ENCODE data around the gene RSBN1. TPM values are rescaled to one million over a fixed set of nuclear protein-coding genes. Genes with fewer than 3 reads are reported as not detected.

The RSBN1 gene
- total RNA-seq, 4 donors from 2014 or later, result 20.2 to 25.4 (median 22.6) TPM

DNA sequence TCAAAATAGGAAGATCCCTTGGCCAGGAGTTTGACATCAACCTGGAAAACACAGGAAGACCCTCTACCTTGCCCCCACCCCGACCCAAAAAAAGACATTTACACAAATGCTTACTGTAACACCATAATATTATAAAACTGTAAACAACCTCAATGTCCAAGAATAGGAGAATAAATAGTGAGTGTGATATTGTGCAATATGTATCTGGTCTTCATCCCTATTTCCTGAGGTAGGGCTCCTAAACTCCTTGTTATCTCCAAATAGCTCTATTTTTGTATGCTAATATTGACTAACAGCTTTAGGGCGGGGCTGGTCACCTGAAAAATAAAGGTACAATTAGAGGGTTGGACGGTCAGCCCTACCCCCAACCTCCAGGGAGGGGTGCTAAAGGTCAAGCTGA is 23.5 kb downstream of the RSBN1 start:
- Histone ChIP-seq H3K27ac (no peak overlapping the region), H3K9me3 (no peaks in the 10 kb centered on the region), H3K4me1 (peaks cover 2 to 66% (median 4%) of the 10 kb centered on the region in 3 donors), H3K4me3 (no peak overlapping the region), H3K27me3 (no peaks in the 10 kb centered on the region), H3K36me3 (peaks cover 0 to 5% of the 10 kb centered on the region in 2 donors)
- WGBS, 2 donors (ENCODE audit: low coverage in 1 of 2), result 80 to 89% methylated on average over 2 to 3 of the region's 3 CpGs
- no peak for ATAC-seq
- no peak for TF ChIP-seq POLR2A (IDR thresholded peaks at IDR 0.05)
- no peak for TF ChIP-seq EP300 (IDR thresholded peaks at IDR 0.05)
- TF ChIP-seq, protein P1, sequence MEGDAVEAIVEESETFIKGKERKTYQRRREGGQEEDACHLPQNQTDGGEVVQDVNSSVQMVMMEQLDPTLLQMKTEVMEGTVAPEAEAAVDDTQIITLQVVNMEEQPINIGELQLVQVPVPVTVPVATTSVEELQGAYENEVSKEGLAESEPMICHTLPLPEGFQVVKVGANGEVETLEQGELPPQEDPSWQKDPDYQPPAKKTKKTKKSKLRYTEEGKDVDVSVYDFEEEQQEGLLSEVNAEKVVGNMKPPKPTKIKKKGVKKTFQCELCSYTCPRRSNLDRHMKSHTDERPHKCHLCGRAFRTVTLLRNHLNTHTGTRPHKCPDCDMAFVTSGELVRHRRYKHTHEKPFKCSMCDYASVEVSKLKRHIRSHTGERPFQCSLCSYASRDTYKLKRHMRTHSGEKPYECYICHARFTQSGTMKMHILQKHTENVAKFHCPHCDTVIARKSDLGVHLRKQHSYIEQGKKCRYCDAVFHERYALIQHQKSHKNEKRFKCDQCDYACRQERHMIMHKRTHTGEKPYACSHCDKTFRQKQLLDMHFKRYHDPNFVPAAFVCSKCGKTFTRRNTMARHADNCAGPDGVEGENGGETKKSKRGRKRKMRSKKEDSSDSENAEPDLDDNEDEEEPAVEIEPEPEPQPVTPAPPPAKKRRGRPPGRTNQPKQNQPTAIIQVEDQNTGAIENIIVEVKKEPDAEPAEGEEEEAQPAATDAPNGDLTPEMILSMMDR (IDR thresholded peaks at IDR 0.05), result no peak
- TF ChIP-seq POLR2AphosphoS5 (IDR thresholded peaks at IDR 0.05), result no peak

DNA sequence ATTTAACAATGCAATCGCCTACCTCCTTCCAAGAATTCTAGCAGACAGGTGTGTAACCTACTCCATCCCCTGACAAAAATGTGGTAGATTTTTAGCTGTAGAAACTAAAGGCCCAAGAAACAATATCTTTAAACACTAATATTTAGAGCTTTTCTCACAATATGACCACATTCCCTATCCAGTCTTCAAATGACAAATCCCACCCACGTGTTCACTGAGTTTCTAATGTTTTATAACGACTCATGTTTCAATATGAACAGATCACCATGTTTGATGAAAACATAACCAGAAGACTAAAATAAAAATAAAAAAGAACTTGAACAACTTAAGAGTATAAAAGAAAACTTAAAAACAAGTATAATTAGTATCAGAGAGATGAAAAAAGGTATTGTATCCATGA is 24.6 kb downstream of the RSBN1 start:
- WGBS, 2 donors (ENCODE audit: low coverage in 1 of 2), result 84 to 86% methylated on average over 3 of the region's 3 CpGs
- H3K4me1 ChIP-seq, result peaks cover 7 to 66% (median 12%) of the 10 kb centered on the region in 3 donors
- no peak overlapping the region for H3K27ac ChIP-seq
- no peak overlapping the region for H3K4me3 ChIP-seq
- H3K36me3 ChIP-seq, result peaks cover 0 to 5% of the 10 kb centered on the region in 2 donors
- H3K27me3 ChIP-seq, result no peaks in the 10 kb centered on the region
- TF ChIP-seq POLR2A (IDR thresholded peaks at IDR 0.05) (no peak), POLR2AphosphoS5 (IDR thresholded peaks at IDR 0.05) (no peak), EP300 (IDR thresholded peaks at IDR 0.05) (no peak)
- TF ChIP-seq, protein P1 (IDR thresholded peaks at IDR 0.05), result no peak
- ATAC-seq, result no peak
- H3K9me3 ChIP-seq, result no peaks in the 10 kb centered on the region

DNA sequence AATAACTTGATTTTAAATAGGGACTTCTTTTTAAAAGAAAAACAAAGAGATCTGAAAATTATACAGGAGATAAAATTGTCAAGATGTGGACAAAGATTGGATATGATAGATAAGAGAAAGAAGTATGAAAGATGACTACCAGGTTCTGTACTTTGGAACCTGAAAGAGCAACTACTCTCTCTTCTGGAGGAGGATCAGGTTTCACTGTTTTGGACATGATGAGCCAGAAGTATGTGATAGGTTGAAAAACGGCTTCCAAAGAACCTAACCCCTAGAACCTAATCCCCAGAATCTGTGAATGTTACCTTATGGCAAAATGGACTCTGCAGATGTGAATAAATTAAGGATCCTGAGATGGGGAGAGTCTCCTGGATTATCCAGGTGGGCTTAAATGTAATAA is 26.2 kb downstream of the RSBN1 start:
- H3K27me3 ChIP-seq, result no peaks in the 10 kb centered on the region
- WGBS, 2 donors (ENCODE audit: low coverage in 1 of 2), result 29 to 55% methylated on average over 1 of the region's 1 CpG
- H3K36me3 ChIP-seq, result peaks cover 0 to 5% of the 10 kb centered on the region in 2 donors
- H3K27ac ChIP-seq, result no peak overlapping the region
- H3K4me3 ChIP-seq, result no peak overlapping the region
- no peak for TF ChIP-seq POLR2A (IDR thresholded peaks at IDR 0.05)
- ATAC-seq, result no peak
- H3K4me1 ChIP-seq, result peaks cover 12 to 68% (median 15%) of the 10 kb centered on the region in 3 donors
- no peaks in the 10 kb centered on the region for H3K9me3 ChIP-seq

DNA sequence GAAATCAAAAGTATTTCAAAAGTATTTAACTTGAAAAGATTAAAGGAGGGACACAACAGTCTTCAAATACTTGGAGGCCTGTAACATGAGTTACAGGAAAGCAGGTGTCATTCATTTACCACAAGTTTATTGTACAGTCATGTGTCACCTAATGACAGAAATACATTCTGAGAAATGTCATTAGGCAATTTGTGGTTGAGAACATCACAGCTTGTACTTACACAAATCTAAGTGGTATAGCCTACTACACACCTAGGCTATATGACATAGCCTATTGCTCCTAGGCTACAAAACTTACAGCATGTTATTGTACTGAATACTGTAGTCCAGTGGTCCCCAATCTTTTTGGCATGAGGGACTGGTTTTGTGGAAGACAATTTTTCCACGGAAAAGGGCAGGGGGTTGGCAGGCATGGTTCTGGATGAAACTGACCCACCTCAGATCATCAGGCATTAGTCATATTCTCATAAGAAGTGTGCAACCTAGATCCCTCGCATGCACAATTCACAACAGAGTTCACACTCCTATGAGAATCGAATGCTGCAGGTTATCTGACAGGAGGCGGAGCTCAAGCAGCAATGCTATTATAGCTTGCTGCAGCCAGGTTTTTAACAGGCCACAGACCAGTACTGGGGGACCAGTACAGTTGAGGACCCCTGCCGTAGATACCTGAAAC is 28.0 kb downstream of the RSBN1 start:
- Histone ChIP-seq H3K36me3 (peaks cover 0 to 3% of the 10 kb centered on the region in 2 donors), H3K4me3 (no peak overlapping the region), H3K27me3 (no peaks in the 10 kb centered on the region), H3K27ac (no peak overlapping the region), H3K4me1 (peaks cover 12 to 83% (median 20%) of the 10 kb centered on the region in 3 donors), H3K9me3 (no peaks in the 10 kb centered on the region)
- 77 to 92% methylated on average over 2 to 5 of the region's 5 CpGs for WGBS, 2 donors (ENCODE audit: low coverage in 1 of 2)
- no peak for ATAC-seq
- TF ChIP-seq POLR2AphosphoS5 (IDR thresholded peaks at IDR 0.05), result no peak
- TF ChIP-seq, protein P1 (IDR thresholded peaks at IDR 0.05), result no peak
- TF ChIP-seq EP300 (IDR thresholded peaks at IDR 0.05), result no peak
- no peak for TF ChIP-seq POLR2A (IDR thresholded peaks at IDR 0.05)

DNA sequence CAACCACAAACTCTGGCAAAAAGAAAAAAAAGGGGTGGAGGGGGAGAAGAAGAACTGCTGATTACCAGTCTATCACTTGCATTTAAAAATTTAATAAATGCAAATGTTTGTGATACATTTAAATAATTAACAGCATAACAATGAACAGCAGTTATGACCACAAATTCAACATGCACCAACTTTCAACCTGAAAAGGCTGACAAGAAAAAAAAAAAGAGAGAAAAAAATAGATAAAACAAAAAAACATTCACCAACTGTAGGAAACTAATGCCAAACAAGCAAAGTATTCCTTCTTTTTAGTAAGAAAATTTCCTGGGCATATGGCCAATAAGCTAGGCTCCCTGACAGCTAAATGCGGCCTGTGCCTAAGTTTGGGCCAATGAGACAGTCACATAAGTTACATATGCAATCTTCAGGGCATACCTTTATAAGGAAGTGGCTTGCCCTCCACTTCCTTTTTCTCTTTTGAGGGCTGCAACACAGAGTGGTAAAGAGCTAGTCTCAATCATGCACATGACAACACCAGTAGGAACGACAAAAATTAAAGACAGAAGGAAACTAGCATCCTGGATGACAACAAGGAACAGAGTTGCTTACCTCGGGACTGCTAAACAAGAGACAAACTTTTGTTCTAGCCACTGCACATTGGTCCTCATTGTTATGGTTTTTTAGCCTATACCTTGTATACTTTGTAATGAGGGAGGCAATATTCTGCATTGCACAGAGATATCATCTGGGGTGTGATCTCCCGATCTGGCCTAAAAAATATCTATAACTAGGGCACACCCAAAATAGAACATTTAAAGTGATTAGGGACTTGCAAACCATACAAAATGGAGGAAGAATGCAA is 28.8 kb downstream of the RSBN1 start:
- TF ChIP-seq POLR2AphosphoS5 (IDR thresholded peaks at IDR 0.05) (no peak), POLR2A (IDR thresholded peaks at IDR 0.05) (no peak), EP300 (IDR thresholded peaks at IDR 0.05) (no peak)
- TF ChIP-seq, protein P1 (IDR thresholded peaks at IDR 0.05), result no peak
- H3K4me1 ChIP-seq, result peaks cover 12 to 76% (median 20%) of the 10 kb centered on the region in 3 donors
- ATAC-seq, result peak; percentile 69
- H3K9me3 ChIP-seq, result no peaks in the 10 kb centered on the region
- no peaks in the 10 kb centered on the region for H3K27me3 ChIP-seq
- 29 to 47% methylated on average over 3 to 4 of the region's 4 CpGs for WGBS, 2 donors (ENCODE audit: low coverage in 1 of 2)
- no peaks in the 10 kb centered on the region for H3K36me3 ChIP-seq
- no peak overlapping the region for H3K4me3 ChIP-seq
- H3K27ac ChIP-seq, result no peak overlapping the region

Measured in gastroesophageal sphincter (tissue), 4 donors.